Liver (tissue), 9 donors: ENCODE data around the gene ASPDH. TPM values are rescaled to one million over a fixed set of nuclear protein-coding genes. Genes with fewer than 3 reads are reported as not detected.

Source experiments
- DNase-seq: peaks from one replicate; pipeline ENCODE4 v3.0.0-alpha.2; 2017; ENCODE audit warnings: low spot score
- H3K27ac ChIP-seq, 2 donors: one replicate each; pipeline ENCODE4 v1.7.0; 2013; ENCODE audit warnings: inconsistent platforms in 2 of 2, low read length in 2 of 2, control low read depth in 1 of 2, low read depth in 1 of 2, mild to moderate bottlenecking in 1 of 2
- H3K27me3 ChIP-seq, 4 donors: one replicate each; pipeline versions ENCODE4 v1.6.1 to v1.7.0; 2013; ENCODE audit warnings: low read length in 3 of 4, inconsistent platforms in 1 of 4, mild to moderate bottlenecking in 1 of 4, moderate library complexity in 1 of 4; ENCODE audit not compliant: control insufficient read depth in 4 of 4, insufficient read depth in 4 of 4
- H3K36me3 ChIP-seq, 4 donors: one replicate each; pipeline versions ENCODE4 v1.6.1 to v1.7.0; 2013; ENCODE audit warnings: low read length in 3 of 4, mild to moderate bottlenecking in 3 of 4, low read depth in 1 of 4, moderate library complexity in 1 of 4; ENCODE audit not compliant: control insufficient read depth in 4 of 4, insufficient read depth in 3 of 4
- H3K4me1 ChIP-seq, 4 donors: one replicate each; pipeline versions ENCODE4 v1.6.1 to v1.7.0; 2013; ENCODE audit warnings: low read length in 3 of 4, mild to moderate bottlenecking in 3 of 4, moderate library complexity in 1 of 4; ENCODE audit not compliant: control insufficient read depth in 4 of 4, insufficient read depth in 4 of 4
- H3K4me3 ChIP-seq, 3 donors: one replicate each; pipeline versions ENCODE4 v1.6.1 to v1.7.0; 2013; ENCODE audit warnings: low read length in 3 of 3, control low read depth in 1 of 3, low read depth in 1 of 3, mild to moderate bottlenecking in 1 of 3
- H3K9ac ChIP-seq, 2 donors: one replicate each; pipeline ENCODE4 v1.7.0; 2013; ENCODE audit warnings: low read length in 2 of 2, mild to moderate bottlenecking in 2 of 2, moderate library complexity in 2 of 2, control low read depth in 1 of 2, low read depth in 1 of 2
- H3K9me3 ChIP-seq, 4 donors: one replicate each; pipeline versions ENCODE4 v1.6.1 to v1.7.0; 2013; ENCODE audit warnings: low read length in 3 of 4; ENCODE audit not compliant: control insufficient read depth in 4 of 4
- EGR1 ChIP-seq, 2 donors: IDR thresholded peaks; 2 replicates each; pipeline ENCODE4 v1.6.1; 2016 to 2018; ENCODE audit warnings: antibody characterized with exemption in 2 of 2, low read depth in 2 of 2
- FOXA1 ChIP-seq: IDR thresholded peaks from 2 replicates; pipeline ENCODE4 v1.6.1; 2016; ENCODE audit warnings: antibody characterized with exemption
- FOXA2 ChIP-seq: IDR thresholded peaks from 2 replicates; pipeline ENCODE4 v1.6.1; 2016; ENCODE audit warnings: antibody characterized with exemption
- GABPA ChIP-seq, 2 donors: IDR thresholded peaks in 1 of 2; conservative IDR thresholded peaks in 1 of 2; 2 replicates each; pipeline ENCODE4 v1.6.1; 2016; ENCODE audit warnings: antibody characterized with exemption in 2 of 2, mild to moderate bottlenecking in 1 of 2, moderate library complexity in 1 of 2
- HNF4A ChIP-seq, 2 donors: conservative IDR thresholded peaks; 2 replicates each; pipeline ENCODE4 v1.6.1; 2016; ENCODE audit warnings: antibody characterized with exemption in 2 of 2, mild to moderate bottlenecking in 2 of 2
- HNF4G ChIP-seq: IDR thresholded peaks from 2 replicates; pipeline ENCODE4 v1.6.1; 2016; ENCODE audit warnings: antibody characterized with exemption
- JUND ChIP-seq, 2 donors: IDR thresholded peaks; 2 replicates each; pipeline ENCODE4 v1.6.1; 2016; ENCODE audit warnings: antibody characterized with exemption in 2 of 2
- MAX ChIP-seq: IDR thresholded peaks from 2 replicates; pipeline ENCODE4 v1.6.1; 2016; ENCODE audit warnings: antibody characterized with exemption
- NR2F2 ChIP-seq: IDR thresholded peaks from 2 replicates; pipeline ENCODE4 v1.6.1; 2016; ENCODE audit warnings: antibody characterized with exemption
- RAD21 ChIP-seq, 2 donors: IDR thresholded peaks; 2 replicates each; pipeline ENCODE4 v1.6.1; 2016; ENCODE audit warnings: antibody characterized with exemption in 2 of 2, mild to moderate bottlenecking in 2 of 2
- REST ChIP-seq: IDR thresholded peaks from 2 replicates; pipeline ENCODE4 v1.6.1; 2016; ENCODE audit warnings: antibody characterized with exemption, mild to moderate bottlenecking
- RXRA ChIP-seq, 2 donors: IDR thresholded peaks; 2 replicates each; pipeline ENCODE4 v1.6.1; 2017 to 2018; ENCODE audit warnings: antibody characterized with exemption in 2 of 2, mild to moderate bottlenecking in 1 of 2
- SP1 ChIP-seq: IDR thresholded peaks from 2 replicates; pipeline ENCODE4 v1.6.1; 2018; ENCODE audit warnings: antibody characterized with exemption, mild to moderate bottlenecking
- TAF1 ChIP-seq: conservative IDR thresholded peaks from 2 replicates; pipeline ENCODE4 v1.6.1; 2016; ENCODE audit warnings: antibody characterized with exemption, mild to moderate bottlenecking
- YY1 ChIP-seq: IDR thresholded peaks from 2 replicates; pipeline ENCODE4 v1.6.1; 2016; ENCODE audit warnings: antibody characterized with exemption, mild to moderate bottlenecking
- WGBS: extraction: QIAGEN DNeasy Blood & Tissue Kit; methylation state at CpG from one replicate; pipeline ENCODE4 v1.1.7; 2013; 5-methylcytosine and 5-hydroxymethylcytosine counted together
- polyA plus RNA-seq, 2 donors: library from polyadenylated mRNA; stranded (reverse) in 1 of 2; unstranded in 1 of 2; fragments of 200-250 nt in 1 of 2; fragments of >200 nt in 1 of 2; fragmentation: Nextera tagmentation in 1 of 2; extraction: Ambion mirVana in 1 of 2; gene quantifications; one replicate each; pipeline versions ENCODE4 v1.2.1 to v1.2.3, GENCODE V29; 2013 to 2015
- total RNA-seq, 2 donors: library from RNA; depleted of rRNA; stranded (reverse); fragments of >200 nt; gene quantifications; one replicate each; pipeline ENCODE4 v1.2.3, GENCODE V29; 2014
- TF ChIP-seq, protein P1 (sequence below): fragments of 150-350 bp; IDR thresholded peaks from 2 replicates; pipeline ENCODE4 v1.5.1; 2017; ENCODE audit warnings: improper control_type of control experiment, low read depth, low read length; ENCODE audit not compliant: missing input control
- TF ChIP-seq, protein P2 (sequence below): IDR thresholded peaks from 2 replicates; pipeline ENCODE4 v1.6.1; 2016; ENCODE audit warnings: antibody characterized with exemption
- TF ChIP-seq, protein P3 (sequence below): IDR thresholded peaks from 2 replicates; pipeline ENCODE4 v1.6.1; 2016; ENCODE audit warnings: antibody characterized with exemption
- donor health status: healthy.
- donor health status: healthy.
- donor health status: healthy.
- donor health status: healthy.
- donor health status: healthy.

ASPDH gene
- total and polyA plus RNA-seq, 4 donors, result 7.3 to 82.0 (median 37.1) TPM

DNA sequence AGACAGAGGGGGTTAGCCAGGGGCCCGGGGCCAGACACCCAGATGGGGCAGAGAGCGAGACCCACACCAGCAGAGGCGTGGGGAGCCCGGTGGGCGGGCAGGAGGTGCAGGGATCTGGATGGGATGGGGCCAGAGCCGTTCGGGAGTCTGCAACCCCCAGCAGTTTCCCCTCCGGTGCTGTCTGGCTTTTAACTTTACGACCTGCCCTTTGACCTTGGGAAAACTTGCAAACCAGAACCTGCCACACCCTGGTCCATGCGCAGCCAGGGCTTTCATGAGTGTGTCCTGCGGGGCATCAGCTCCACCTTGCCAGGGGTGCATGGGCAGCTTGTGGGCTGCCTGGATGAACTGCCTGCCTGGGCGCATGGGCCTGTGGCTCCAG lies 12.5 kb downstream of the ASPDH start:
- H3K9me3 ChIP-seq, result no peaks in the 10 kb centered on the region
- no peaks in the 10 kb centered on the region for H3K27me3 ChIP-seq
- no peaks in the 10 kb centered on the region for H3K4me1 ChIP-seq
- WGBS, result 73% methylated on average over 12 of the region's 12 CpGs
- H3K36me3 ChIP-seq, result no peaks in the 10 kb centered on the region
- H3K4me3 ChIP-seq, result no peak overlapping the region
- no peak overlapping the region for H3K27ac ChIP-seq
- H3K9ac ChIP-seq, result no peak overlapping the region
- no peak for DNase-seq
- TF ChIP-seq TAF1 (no peak), YY1 (no peak), RXRA (IDR thresholded peaks at IDR 0.05) (no peak), JUND (IDR thresholded peaks at IDR 0.05) (no peak), EGR1 (IDR thresholded peaks at IDR 0.05; ENCODE audit: low read depth in 2 of 2) (no peak), SP1 (no peak), FOXA2 (no peak), MAX (no peak), REST (no peak), NR2F2 (no peak), HNF4G (no peak), FOXA1 (no peak), GABPA (IDR thresholded peaks at IDR 0.05 in 1 of 2, conservative IDR thresholded peaks at IDR 0.05 in 1 of 2) (no peak), HNF4A (conservative IDR thresholded peaks at IDR 0.05) (no peak), RAD21 (IDR thresholded peaks at IDR 0.05) (no peak)
- TF ChIP-seq, protein P1, sequence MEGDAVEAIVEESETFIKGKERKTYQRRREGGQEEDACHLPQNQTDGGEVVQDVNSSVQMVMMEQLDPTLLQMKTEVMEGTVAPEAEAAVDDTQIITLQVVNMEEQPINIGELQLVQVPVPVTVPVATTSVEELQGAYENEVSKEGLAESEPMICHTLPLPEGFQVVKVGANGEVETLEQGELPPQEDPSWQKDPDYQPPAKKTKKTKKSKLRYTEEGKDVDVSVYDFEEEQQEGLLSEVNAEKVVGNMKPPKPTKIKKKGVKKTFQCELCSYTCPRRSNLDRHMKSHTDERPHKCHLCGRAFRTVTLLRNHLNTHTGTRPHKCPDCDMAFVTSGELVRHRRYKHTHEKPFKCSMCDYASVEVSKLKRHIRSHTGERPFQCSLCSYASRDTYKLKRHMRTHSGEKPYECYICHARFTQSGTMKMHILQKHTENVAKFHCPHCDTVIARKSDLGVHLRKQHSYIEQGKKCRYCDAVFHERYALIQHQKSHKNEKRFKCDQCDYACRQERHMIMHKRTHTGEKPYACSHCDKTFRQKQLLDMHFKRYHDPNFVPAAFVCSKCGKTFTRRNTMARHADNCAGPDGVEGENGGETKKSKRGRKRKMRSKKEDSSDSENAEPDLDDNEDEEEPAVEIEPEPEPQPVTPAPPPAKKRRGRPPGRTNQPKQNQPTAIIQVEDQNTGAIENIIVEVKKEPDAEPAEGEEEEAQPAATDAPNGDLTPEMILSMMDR, result no peak
- TF ChIP-seq, protein P2, sequence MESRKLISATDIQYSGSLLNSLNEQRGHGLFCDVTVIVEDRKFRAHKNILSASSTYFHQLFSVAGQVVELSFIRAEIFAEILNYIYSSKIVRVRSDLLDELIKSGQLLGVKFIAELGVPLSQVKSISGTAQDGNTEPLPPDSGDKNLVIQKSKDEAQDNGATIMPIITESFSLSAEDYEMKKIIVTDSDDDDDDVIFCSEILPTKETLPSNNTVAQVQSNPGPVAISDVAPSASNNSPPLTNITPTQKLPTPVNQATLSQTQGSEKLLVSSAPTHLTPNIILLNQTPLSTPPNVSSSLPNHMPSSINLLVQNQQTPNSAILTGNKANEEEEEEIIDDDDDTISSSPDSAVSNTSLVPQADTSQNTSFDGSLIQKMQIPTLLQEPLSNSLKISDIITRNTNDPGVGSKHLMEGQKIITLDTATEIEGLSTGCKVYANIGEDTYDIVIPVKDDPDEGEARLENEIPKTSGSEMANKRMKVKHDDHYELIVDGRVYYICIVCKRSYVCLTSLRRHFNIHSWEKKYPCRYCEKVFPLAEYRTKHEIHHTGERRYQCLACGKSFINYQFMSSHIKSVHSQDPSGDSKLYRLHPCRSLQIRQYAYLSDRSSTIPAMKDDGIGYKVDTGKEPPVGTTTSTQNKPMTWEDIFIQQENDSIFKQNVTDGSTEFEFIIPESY, result no peak
- TF ChIP-seq, protein P3, sequence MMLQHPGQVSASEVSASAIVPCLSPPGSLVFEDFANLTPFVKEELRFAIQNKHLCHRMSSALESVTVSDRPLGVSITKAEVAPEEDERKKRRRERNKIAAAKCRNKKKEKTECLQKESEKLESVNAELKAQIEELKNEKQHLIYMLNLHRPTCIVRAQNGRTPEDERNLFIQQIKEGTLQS, result no peak

DNA sequence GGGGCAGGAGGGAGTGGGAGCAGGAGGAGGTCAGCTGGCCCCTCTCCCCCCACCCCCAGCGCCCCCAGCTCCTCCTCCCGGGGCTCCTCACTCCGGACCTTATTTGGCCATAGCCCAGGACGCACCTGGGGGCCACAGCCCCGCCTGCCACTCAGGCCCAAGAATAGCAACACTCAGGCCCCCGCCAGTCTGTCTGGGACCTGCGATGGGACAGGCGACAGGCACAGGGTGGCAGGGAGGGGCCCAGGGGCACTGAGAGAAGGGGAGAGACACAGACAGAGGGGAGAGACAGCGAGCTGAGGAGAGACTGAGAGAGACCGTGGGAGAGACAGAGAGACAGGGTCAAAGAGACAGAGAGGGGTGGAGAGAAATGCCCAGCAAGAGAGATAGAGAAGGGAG lies 13.0 kb downstream of the ASPDH start:
- H3K4me1 ChIP-seq, result no peaks in the 10 kb centered on the region
- H3K27ac ChIP-seq, result no peak overlapping the region
- no peaks in the 10 kb centered on the region for H3K36me3 ChIP-seq
- no peaks in the 10 kb centered on the region for H3K9me3 ChIP-seq
- H3K9ac ChIP-seq, result no peak overlapping the region
- 68% methylated on average over 10 of the region's 10 CpGs for WGBS
- no peak for DNase-seq
- H3K4me3 ChIP-seq, result no peak overlapping the region
- no peaks in the 10 kb centered on the region for H3K27me3 ChIP-seq
- TF ChIP-seq MAX (no peak), FOXA1 (no peak), HNF4A (conservative IDR thresholded peaks at IDR 0.05) (no peak), EGR1 (IDR thresholded peaks at IDR 0.05; ENCODE audit: low read depth in 2 of 2) (no peak), REST (no peak), SP1 (no peak), YY1 (no peak), RAD21 (IDR thresholded peaks at IDR 0.05) (no peak), HNF4G (no peak)
- TF ChIP-seq, protein P1, result no peak
